ENCODE data around the gene MMD2.

Gene MMD2

DNA sequence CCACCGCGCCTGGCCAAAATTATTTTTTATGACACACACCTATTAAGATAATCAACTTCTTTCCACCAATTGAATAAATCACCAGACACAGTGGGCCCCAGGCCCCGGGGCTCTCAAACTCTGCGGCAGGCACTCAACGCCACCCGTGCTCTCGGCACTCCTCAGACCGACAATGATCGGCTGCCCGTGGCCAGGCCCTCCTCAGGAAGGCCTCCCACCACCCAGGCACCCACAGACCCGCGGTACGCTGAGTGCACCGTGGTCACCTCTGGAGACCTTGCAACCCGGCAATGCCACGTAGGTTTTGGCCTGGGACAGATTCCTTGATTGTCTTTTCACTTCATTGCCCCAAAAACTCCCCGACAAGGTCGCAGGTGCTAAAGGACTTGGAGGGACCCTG is 82.4 kb downstream of the MMD2 start:
- no peak for ATAC-seq
- TF ChIP-seq PPARA (CRISPR knock-in tag; IDR thresholded peaks at IDR 0.05; ENCODE audit: borderline replicate concordance): no peak
- TF ChIP-seq CSDC2 (CRISPR knock-in tag; IDR thresholded peaks at IDR 0.05): no peak
- no peak for TF ChIP-seq GLIS3 (CRISPR knock-in tag; IDR thresholded peaks at IDR 0.05)
- TF ChIP-seq, protein P1, sequence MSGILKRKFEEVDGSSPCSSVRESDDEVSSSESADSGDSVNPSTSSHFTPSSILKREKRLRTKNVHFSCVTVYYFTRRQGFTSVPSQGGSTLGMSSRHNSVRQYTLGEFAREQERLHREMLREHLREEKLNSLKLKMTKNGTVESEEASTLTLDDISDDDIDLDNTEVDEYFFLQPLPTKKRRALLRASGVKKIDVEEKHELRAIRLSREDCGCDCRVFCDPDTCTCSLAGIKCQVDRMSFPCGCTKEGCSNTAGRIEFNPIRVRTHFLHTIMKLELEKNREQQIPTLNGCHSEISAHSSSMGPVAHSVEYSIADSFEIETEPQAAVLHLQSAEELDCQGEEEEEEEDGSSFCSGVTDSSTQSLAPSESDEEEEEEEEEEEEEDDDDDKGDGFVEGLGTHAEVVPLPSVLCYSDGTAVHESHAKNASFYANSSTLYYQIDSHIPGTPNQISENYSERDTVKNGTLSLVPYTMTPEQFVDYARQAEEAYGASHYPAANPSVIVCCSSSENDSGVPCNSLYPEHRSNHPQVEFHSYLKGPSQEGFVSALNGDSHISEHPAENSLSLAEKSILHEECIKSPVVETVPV (CRISPR knock-in tag; IDR thresholded peaks at IDR 0.05): no peak
- no peak for TF ChIP-seq ARNTL (CRISPR knock-in tag; IDR thresholded peaks at IDR 0.05; ENCODE audit: borderline replicate concordance, low read depth)
- no peak for TF ChIP-seq TOX (CRISPR knock-in tag; IDR thresholded peaks at IDR 0.05; ENCODE audit: borderline replicate concordance)
- TF ChIP-seq SNAI2 (CRISPR knock-in tag; IDR thresholded peaks at IDR 0.05): no peak
- TF ChIP-seq, protein P2, sequence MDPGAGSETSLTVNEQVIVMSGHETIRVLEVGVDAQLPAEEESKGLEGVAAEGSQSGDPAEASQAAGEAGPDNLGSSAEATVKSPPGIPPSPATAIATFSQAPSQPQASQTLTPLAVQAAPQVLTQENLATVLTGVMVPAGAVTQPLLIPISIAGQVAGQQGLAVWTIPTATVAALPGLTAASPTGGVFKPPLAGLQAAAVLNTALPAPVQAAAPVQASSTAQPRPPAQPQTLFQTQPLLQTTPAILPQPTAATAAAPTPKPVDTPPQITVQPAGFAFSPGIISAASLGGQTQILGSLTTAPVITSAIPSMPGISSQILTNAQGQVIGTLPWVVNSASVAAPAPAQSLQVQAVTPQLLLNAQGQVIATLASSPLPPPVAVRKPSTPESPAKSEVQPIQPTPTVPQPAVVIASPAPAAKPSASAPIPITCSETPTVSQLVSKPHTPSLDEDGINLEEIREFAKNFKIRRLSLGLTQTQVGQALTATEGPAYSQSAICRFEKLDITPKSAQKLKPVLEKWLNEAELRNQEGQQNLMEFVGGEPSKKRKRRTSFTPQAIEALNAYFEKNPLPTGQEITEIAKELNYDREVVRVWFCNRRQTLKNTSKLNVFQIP (CRISPR knock-in tag; IDR thresholded peaks at IDR 0.05; ENCODE audit: borderline replicate concordance, low read depth): no peak

DNA sequence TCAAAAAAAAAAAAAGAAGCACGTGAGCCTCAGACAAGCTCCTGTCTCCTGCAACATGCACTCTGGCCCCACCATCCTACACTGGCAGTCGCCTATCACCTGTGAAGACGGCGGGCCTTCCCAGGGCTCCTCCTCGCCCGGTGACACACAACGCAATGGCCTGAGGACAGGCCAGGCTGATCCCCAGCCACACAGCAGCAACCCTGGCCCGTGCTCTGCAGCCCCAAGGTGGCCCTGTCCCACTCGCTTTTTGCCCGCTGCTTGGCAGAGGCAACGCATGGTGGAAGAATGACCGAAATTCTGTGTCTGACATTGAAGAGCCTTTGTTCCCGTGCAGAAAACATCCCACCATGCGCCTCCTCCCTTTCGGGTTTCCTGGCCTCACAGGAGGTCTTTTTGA is 83.6 kb downstream of the MMD2 start:
- TF ChIP-seq GLIS3 (CRISPR knock-in tag; IDR thresholded peaks at IDR 0.05) (no peak), RARB (CRISPR knock-in tag; IDR thresholded peaks at IDR 0.05) (no peak), CREB5 (CRISPR knock-in tag; IDR thresholded peaks at IDR 0.05; ENCODE audit: low read depth) (no peak), TCF4 (CRISPR knock-in tag; IDR thresholded peaks at IDR 0.05; ENCODE audit: borderline replicate concordance) (no peak), ZNF8 (CRISPR knock-in tag; IDR thresholded peaks at IDR 0.05) (no peak)
- no peak for ATAC-seq

- ATAC-seq: no peak; the same call in 2 of the 3 replicates
- no peak for TF ChIP-seq PPARA (CRISPR knock-in tag; IDR thresholded peaks at IDR 0.05; ENCODE audit: borderline replicate concordance)
- no peak for TF ChIP-seq ZC3H10 (CRISPR knock-in tag; IDR thresholded peaks at IDR 0.05)
- no peak for TF ChIP-seq TSHZ2 (CRISPR knock-in tag; IDR thresholded peaks at IDR 0.05)
- TF ChIP-seq BACH2 (CRISPR knock-in tag; IDR thresholded peaks at IDR 0.05; ENCODE audit: borderline replicate concordance): no peak
- no peak for TF ChIP-seq RARB (CRISPR knock-in tag; IDR thresholded peaks at IDR 0.05)
- TF ChIP-seq ISL1 (CRISPR knock-in tag; IDR thresholded peaks at IDR 0.05): no peak
- no peak for TF ChIP-seq SNAI2 (CRISPR knock-in tag; IDR thresholded peaks at IDR 0.05)
- TF ChIP-seq TOX (CRISPR knock-in tag; IDR thresholded peaks at IDR 0.05; ENCODE audit: borderline replicate concordance): no peak
- TF ChIP-seq, protein P1 (CRISPR knock-in tag; IDR thresholded peaks at IDR 0.05): no peak
- no peak for TF ChIP-seq TCF4 (CRISPR knock-in tag; IDR thresholded peaks at IDR 0.05; ENCODE audit: borderline replicate concordance)
- no peak for TF ChIP-seq ESRRG (CRISPR knock-in tag; IDR thresholded peaks at IDR 0.05)
- TF ChIP-seq ZFP3 (CRISPR knock-in tag; IDR thresholded peaks at IDR 0.05): no peak
- TF ChIP-seq GLIS3 (CRISPR knock-in tag; IDR thresholded peaks at IDR 0.05): no peak
- no peak for TF ChIP-seq ZNF70 (CRISPR knock-in tag; IDR thresholded peaks at IDR 0.05)
- TF ChIP-seq, protein P2 (CRISPR knock-in tag; IDR thresholded peaks at IDR 0.05; ENCODE audit: borderline replicate concordance, low read depth): no peak
- TF ChIP-seq CSDC2 (CRISPR knock-in tag; IDR thresholded peaks at IDR 0.05): no peak
Measured at GRCh38 chr7:4873071-4873944, 85.7 kb downstream of the MMD2 start.

Data from SK-N-SH treated with all-trans-retinoic acid at 6 μM for 48 hours (cell line).